ENCODE data around the gene FMNL3. TPM values are rescaled to one million over a fixed set of nuclear protein-coding genes. Genes with fewer than 3 reads are reported as not detected.

The FMNL3 gene
- total and polyA plus RNA-seq, 2 of the 13 experiments (the other 11 are each of a cell fraction or from before 2014, with no cell fraction given): 0.44 to 1.1 TPM

GRCh38 chr12:49730050-49730449, 22.8 kb upstream of the FMNL3 start:
- Histone ChIP-seq H3K4me3 (replicated peaks in 1 of 3; ENCODE audit: insufficient read depth in 1 of 3, low read depth in 2 of 3, low read length in 3 of 3) (no peak overlapping the region), H3K4me2 (ENCODE audit: low read depth, low read length) (no peak overlapping the region), H4K20me1 (ENCODE audit: insufficient read depth, low read length) (no peaks in the 10 kb centered on the region), H3K27me3 (ENCODE audit: control insufficient read depth in 1 of 2, insufficient read depth in 2 of 2, low read length in 2 of 2) (no peaks in the 10 kb centered on the region), H3K4me1 (ENCODE audit: insufficient read depth, low read length) (peaks cover 14% of the 10 kb centered on the region), H2AFZ (ENCODE audit: low read length) (no peak overlapping the region), H3K27ac (ENCODE audit: extremely low read length, insufficient read depth, low read length) (no peak overlapping the region), H3K9ac (ENCODE audit: insufficient read depth, low read depth, low read length) (no peak overlapping the region), H3K36me3 (replicated peaks in 1 of 2; ENCODE audit: control insufficient read depth in 1 of 2, insufficient read depth in 2 of 2, low read length in 2 of 2) (no peaks in the 10 kb centered on the region), H3K9me3 (ENCODE audit: low read length) (no peaks in the 10 kb centered on the region), H3K79me2 (ENCODE audit: insufficient read depth, low read length) (no peaks in the 10 kb centered on the region)
- CTCF ChIA-PET (ENCODE audit: low intra/inter-chr PET ratio, low total read pairs): no interaction called here
- in situ Hi-C loops (cut with HindIII; ENCODE audit: extremely low pct_ligation_motif_present, low pct_unique_long_range_greater_than_20kb): no loop called here
- 30% methylated on average over 1 of the region's 1 CpG for WGBS (ENCODE audit: low lambda C conversion rate)
- no TSS peak for BruUV-seq (replicated peaks)
- TF ChIP-seq ZNF281 (CRISPR knock-in tag; IDR thresholded peaks at IDR 0.05; ENCODE audit: borderline replicate concordance) (no peak), ASH2L (IDR thresholded peaks at IDR 0.05; ENCODE audit: insufficient read length, low read depth, low read length) (no peak), ZKSCAN5 (CRISPR knock-in tag; IDR thresholded peaks at IDR 0.05) (no peak), NPAS2 (CRISPR knock-in tag; IDR thresholded peaks at IDR 0.05; ENCODE audit: borderline replicate concordance) (no peak), CEBPZ (IDR thresholded peaks at IDR 0.05; ENCODE audit: low read length) (no peak), MXD4 (CRISPR knock-in tag; IDR thresholded peaks at IDR 0.05) (no peak), HMGXB3 (CRISPR knock-in tag; IDR thresholded peaks at IDR 0.05; ENCODE audit: borderline replicate concordance) (no peak), AGO2 (optimal IDR thresholded peaks at IDR 0.05; ENCODE audit: low read depth, low read length) (no peak), HMG20B (CRISPR knock-in tag; conservative IDR thresholded peaks at IDR 0.05) (no peak), THAP11 (CRISPR knock-in tag; IDR thresholded peaks at IDR 0.05) (no peak)
- no peak for FAIRE-seq
- intact Hi-C loops (cut with micrococcal nuclease; ENCODE audit: unreplicated experiment): no loop called here
- DNase-seq (ENCODE audit: low spot score): no peak
- POLR2A ChIA-PET: no interaction called here
- no peak for ATAC-seq
